H1 (cell line): ENCODE data around the gene PLD3. TPM values are rescaled to one million over a fixed set of nuclear protein-coding genes. Genes with fewer than 3 reads are reported as not detected.

Experiments used
- CTCF ChIA-PET: fragments of 300-600 bp; sonication (Branson Sonifier 250); formaldehyde crosslinking; loops from one replicate; lab custom pipeline; 2021; ENCODE audit not compliant: partially characterized antibody; lab: Charles Lee
- POLR2A ChIA-PET: fragments of 300-600 bp; sonication (Branson Sonifier 250); formaldehyde crosslinking; loops from one replicate; lab custom pipeline; 2021; ENCODE audit warnings: inconsistent platforms; ENCODE audit not compliant: partially characterized antibody; lab: Charles Lee
- DNase-seq, 2 experiments: peaks; one replicate each; pipeline versions ENCODE4 v3.0.0 to v3.0.0-alpha.2; 2010 to 2022; ENCODE audit warnings: low spot score in 2 of 2, low read depth in 1 of 2, mixed read lengths in 1 of 2
- FAIRE-seq: peaks from 2 replicates; lab custom pipeline; 2011; peaks lifted over from hg19 to GRCh38; lab: Jason Lieb, UNC
- H2AFZ ChIP-seq: 2 replicates; pipeline ENCODE4 v1.8.1; 2012; ENCODE audit warnings: low read length, inconsistent platforms
- H2AK5ac ChIP-seq: 2 replicates; pipeline ENCODE4 v1.6.1; 2013; ENCODE audit warnings: low read depth, low read length
- H2BK120ac ChIP-seq: replicated peaks from 2 replicates; pipeline ENCODE3; 2013; ENCODE audit warnings: low read depth, low read length, inconsistent platforms
- H2BK12ac ChIP-seq: 2 replicates; pipeline ENCODE4 v1.6.1; 2013; ENCODE audit warnings: low read depth, low read length
- H2BK15ac ChIP-seq: 2 replicates; pipeline ENCODE4 v1.6.1; 2013; ENCODE audit warnings: low read length
- H2BK20ac ChIP-seq: 2 replicates; pipeline ENCODE4 v1.6.1; 2013; ENCODE audit warnings: low read length
- H2BK5ac ChIP-seq: 2 replicates; pipeline ENCODE4 v1.6.1; 2013; ENCODE audit warnings: low read depth, low read length
- H3K14ac ChIP-seq: 2 replicates; pipeline ENCODE4 v1.6.1; 2013; ENCODE audit warnings: inconsistent platforms; ENCODE audit not compliant: insufficient read length
- H3K18ac ChIP-seq: 2 replicates; pipeline ENCODE4 v1.6.1; 2013; ENCODE audit warnings: low read length; ENCODE audit errors: extremely low read depth
- H3K23ac ChIP-seq: 2 replicates; pipeline ENCODE4 v1.6.1; 2013; ENCODE audit warnings: inconsistent platforms; ENCODE audit not compliant: insufficient read length
- H3K23me2 ChIP-seq: 2 replicates; pipeline ENCODE4 v1.6.1; 2013; ENCODE audit warnings: low read depth, low read length
- H3K27ac ChIP-seq: 2 replicates; pipeline ENCODE4 v1.6.1; 2011; ENCODE audit warnings: low read depth, low read length, inconsistent platforms
- H3K27me3 ChIP-seq, 4 experiments: replicated peaks in 1 of 4; 1 replicate in 1 of 4; 2 replicates in 3 of 4; pipeline versions ENCODE4 v1.6.1 to v1.8.1; 2011 to 2013; ENCODE audit warnings: low read length in 3 of 4, mild to moderate bottlenecking in 3 of 4, inconsistent platforms in 2 of 4, mixed read lengths in 2 of 4, moderate library complexity in 1 of 4; ENCODE audit not compliant: control insufficient read depth in 3 of 4, insufficient read depth in 3 of 4; ENCODE audit errors: extremely low read depth in 1 of 4
- H3K36me3 ChIP-seq, 4 experiments: 2 replicates each; pipeline versions ENCODE4 v1.6.1 to v1.8.1; 2011 to 2013; ENCODE audit warnings: mild to moderate bottlenecking in 4 of 4, low read length in 3 of 4, moderate library complexity in 2 of 4, control low read depth in 1 of 4, inconsistent platforms in 1 of 4; ENCODE audit not compliant: insufficient read depth in 4 of 4, control insufficient read depth in 2 of 4
- H3K4ac ChIP-seq: replicated peaks from 2 replicates; pipeline ENCODE3; 2013; ENCODE audit warnings: low read length, low read depth, mixed read lengths, inconsistent platforms; ENCODE audit not compliant: insufficient read length
- H3K4me1 ChIP-seq, 4 experiments: replicated peaks in 1 of 4; 1 replicate in 1 of 4; 2 replicates in 3 of 4; pipeline versions ENCODE4 v1.6.1 to v1.8.1; 2011 to 2013; ENCODE audit warnings: low read length in 3 of 4, inconsistent platforms in 2 of 4, mixed read lengths in 1 of 4; ENCODE audit not compliant: insufficient read depth in 4 of 4, control insufficient read depth in 3 of 4
- H3K4me2 ChIP-seq, 2 experiments: 2 replicates each; pipeline versions ENCODE4 v1.6.1 to v1.8.1; 2011 to 2013; ENCODE audit warnings: low read depth in 2 of 2, low read length in 2 of 2, control low read depth in 1 of 2, inconsistent platforms in 1 of 2, mild to moderate bottlenecking in 1 of 2; ENCODE audit not compliant: insufficient read depth in 1 of 2
- H3K4me3 ChIP-seq, 4 experiments: fragments of 200-600, 300-600 bp in 1 of 4; sonication (generic), shearing (Covaris generic), sonication (Bioruptor Twin) in 1 of 4; 2 replicates each; pipeline versions ENCODE4 v1.5.1 to v1.8.1; 2011 to 2016; ENCODE audit warnings: low read length in 4 of 4, low read depth in 3 of 4, control low read depth in 2 of 4, inconsistent platforms in 2 of 4, mild to moderate bottlenecking in 2 of 4, mixed read lengths in 1 of 4, moderate library complexity in 1 of 4; ENCODE audit not compliant: insufficient read depth in 2 of 4; ENCODE audit errors: extremely low read depth in 1 of 4
- H3K56ac ChIP-seq: replicated peaks from 2 replicates; pipeline ENCODE3; 2013; ENCODE audit warnings: low read depth, mild to moderate bottlenecking, mixed read lengths, low read length, inconsistent platforms; ENCODE audit not compliant: insufficient read length
- H3K79me1 ChIP-seq: 2 replicates; pipeline ENCODE4 v1.6.1; 2013; ENCODE audit warnings: low read depth, low read length, control low read depth
- H3K79me2 ChIP-seq, 2 experiments: 2 replicates each; pipeline versions ENCODE4 v1.6.1 to v1.8.1; 2012 to 2013; ENCODE audit warnings: low read length in 2 of 2, mild to moderate bottlenecking in 2 of 2, inconsistent platforms in 1 of 2; ENCODE audit not compliant: insufficient read depth in 2 of 2, control insufficient read depth in 1 of 2
- H3K9ac ChIP-seq, 4 experiments: replicated peaks in 1 of 4; 1 replicate in 1 of 4; 2 replicates in 3 of 4; pipeline versions ENCODE4 v1.6.1 to v1.8.1; 2011 to 2013; ENCODE audit warnings: low read depth in 3 of 4, low read length in 3 of 4, control low read depth in 2 of 4, mild to moderate bottlenecking in 2 of 4, moderate library complexity in 2 of 4, inconsistent platforms in 1 of 4; ENCODE audit errors: extremely low read depth in 1 of 4
- H3K9me3 ChIP-seq, 2 experiments: 2 replicates each; pipeline versions ENCODE4 v1.6.1 to v1.8.1; 2012 to 2013; ENCODE audit warnings: mild to moderate bottlenecking in 2 of 2, moderate library complexity in 2 of 2, control low read depth in 1 of 2, inconsistent platforms in 1 of 2, low read depth in 1 of 2, low read length in 1 of 2, mixed read lengths in 1 of 2; ENCODE audit not compliant: insufficient read depth in 2 of 2
- H4K20me1 ChIP-seq, 2 experiments: replicated peaks in 1 of 2; 2 replicates each; pipeline versions ENCODE3 to v1.8.1; 2011 to 2013; ENCODE audit warnings: inconsistent platforms in 2 of 2, low read length in 2 of 2, mild to moderate bottlenecking in 1 of 2; ENCODE audit not compliant: insufficient read depth in 2 of 2, control insufficient read depth in 1 of 2
- H4K5ac ChIP-seq: 2 replicates; pipeline ENCODE4 v1.6.1; 2013; ENCODE audit warnings: low read length, low read depth, mixed read lengths, inconsistent platforms; ENCODE audit not compliant: insufficient read length
- H4K8ac ChIP-seq: 2 replicates; pipeline ENCODE4 v1.8.0; 2013; ENCODE audit warnings: mild to moderate bottlenecking, moderate library complexity, low read length, inconsistent platforms; ENCODE audit not compliant: insufficient read depth; ENCODE audit errors: extremely low read depth
- H4K91ac ChIP-seq: replicated peaks from 2 replicates; pipeline ENCODE3; 2013; ENCODE audit warnings: low read length, mixed read lengths, inconsistent platforms; ENCODE audit not compliant: insufficient read length
- CTCF ChIP-seq, 3 experiments: IDR thresholded peaks; 1 replicate in 2 of 3; 2 replicates in 1 of 3; pipeline versions ENCODE4 v1.5.1 to v1.6.1; 2011; ENCODE audit warnings: low read length in 3 of 3, mild to moderate bottlenecking in 3 of 3, inconsistent platforms in 2 of 3, low read depth in 1 of 3, moderate library complexity in 1 of 3; ENCODE audit not compliant: insufficient read depth in 1 of 3; ENCODE audit errors: control extremely low read depth in 1 of 3
- E2F6 ChIP-seq: IDR thresholded peaks from 2 replicates; pipeline ENCODE4 v1.6.1; 2012; ENCODE audit warnings: inconsistent platforms
- KDM1A ChIP-seq: fragments of 200-600, 300-600 bp; sonication (generic); IDR thresholded peaks from 2 replicates; pipeline ENCODE4 v1.7.1; 2016; ENCODE audit warnings: mild to moderate bottlenecking, low read length, borderline replicate concordance
- WGBS, 2 experiments: shearing (Covaris generic) in 1 of 2; methylation state at CpG; one replicate each; pipeline versions ENCODE4 v1.1.6 to v1.1.7; 2013 to 2015; ENCODE audit warnings: low lambda C conversion rate in 2 of 2, mixed read lengths in 2 of 2, inconsistent platforms in 1 of 2, low coverage in 1 of 2, missing lambda C conversion rate in 1 of 2; ENCODE audit not compliant: insufficient replicate concordance in 2 of 2, insufficient coverage in 1 of 2, insufficient read length in 1 of 2; ENCODE audit errors: extremely low coverage in 1 of 2, missing lambda C conversion rate in 1 of 2; 5-methylcytosine and 5-hydroxymethylcytosine counted together
- polyA plus RNA-seq, 7 experiments: library from polyadenylated mRNA; depleted of rRNA in 3 of 7; stranded (reverse) in 5 of 7; unstranded in 2 of 7; fragments of >200 nt in 5 of 7; fragments of 200-250 nt in 2 of 7; gene quantifications; 1 replicate in 5 of 7; 2 replicates in 1 of 7; 4 replicates in 1 of 7; pipeline versions ENCODE4 v1.2.1 to v1.2.3, GENCODE V29; 2011 to 2013; ENCODE audit warnings: missing spikeins in 2 of 7, mixed read lengths in 2 of 7
- total RNA-seq: library from RNA; stranded (reverse); fragmentation: NEBNext Ultra II Directional; extraction: Animal tissue kit (Norgen Biotek cat#: 25700); gene quantifications from 2 replicates; pipeline ENCODE4 v1.2.1, GENCODE V29; 2021

PLD3 gene
- total and polyA plus RNA-seq, 2 of the 8 experiments (the other 6 are each of a cell fraction or from before 2014, with no cell fraction given): 180 to 543 TPM

GRCh38 chr19:40362160-40362559 is 13.7 kb downstream of the PLD3 start:
- H4K91ac ChIP-seq: no peak overlapping the region
- peaks cover 0 to 7% of the 10 kb centered on the region in 2 experiments for H4K20me1 ChIP-seq
- H3K9ac ChIP-seq: no peak overlapping the region
- TF ChIP-seq E2F6: no peak
- TF ChIP-seq KDM1A: 0 out of 2 replicates have a peak, but pooled peaks have one; percentile 17
- TF ChIP-seq CTCF (IDR thresholded peaks at IDR 0.05; ENCODE audit: control extremely low read depth in 1 of 3, insufficient read depth in 1 of 3, low read depth in 1 of 3, low read length in 3 of 3): no peak
- TF ChIP-seq, all 59 proteins: peak for 1
- H3K14ac ChIP-seq: no peak overlapping the region
- ChIA-PET CTCF (no interaction called here), POLR2A (interaction anchor here (1.3 kb wide), 1 partner anchor 34 kb away, joined by 3 read pairs; no protein-coding TSS in a partner anchor)
- FAIRE-seq (no peak), DNase-seq (no peak)
- no peak overlapping the region for H3K56ac ChIP-seq
- no peak overlapping the region for H3K23ac ChIP-seq
- H3K27ac ChIP-seq: no peak overlapping the region
- H2BK15ac ChIP-seq: no peak overlapping the region
- no peak overlapping the region for H2BK12ac ChIP-seq
- H3K27me3 ChIP-seq: no peaks in the 10 kb centered on the region
- no peak overlapping the region for H4K8ac ChIP-seq
- no peak overlapping the region for H4K5ac ChIP-seq
- no peak overlapping the region for H3K4ac ChIP-seq
- H2AK5ac ChIP-seq: no peak overlapping the region
- H3K23me2 ChIP-seq: peaks cover 2% of the 10 kb centered on the region
- H3K4me1 ChIP-seq: peaks cover 0 to 12% (median 9%) of the 10 kb centered on the region in 4 experiments; a peak in 6 of 7 replicates
- no peak overlapping the region for H2BK120ac ChIP-seq
- H3K79me1 ChIP-seq: no peaks in the 10 kb centered on the region
- H2BK20ac ChIP-seq: no peak overlapping the region
- H3K4me2 ChIP-seq: no peak overlapping the region
- WGBS, 2 experiments: 86% methylated on average over 3 of the region's 3 CpGs; no CpG with 5 or more reads in 1 of the 2 experiments
- H3K18ac ChIP-seq: no peak overlapping the region
- no peaks in the 10 kb centered on the region for H3K79me2 ChIP-seq
- H2AFZ ChIP-seq: no peak overlapping the region
- H3K4me3 ChIP-seq: no peak overlapping the region
- H3K36me3 ChIP-seq: no peaks in the 10 kb centered on the region
- no peaks in the 10 kb centered on the region for H3K9me3 ChIP-seq
- H2BK5ac ChIP-seq: no peak overlapping the region
